ENCODE measurements around the gene IQCM. TPM values are rescaled to one million over a fixed set of nuclear protein-coding genes. Genes with fewer than 3 reads are reported as not detected.

The IQCM gene
- total and polyA plus RNA-seq, 10 of the 15 experiments (the other 5 are each of a cell fraction or from before 2014, with no cell fraction given): not detected

- TF ChIP-seq NR2F1 (conservative IDR thresholded peaks at IDR 0.05) (no peak), BHLHE40 (IDR thresholded peaks at IDR 0.05; ENCODE audit: borderline replicate concordance in 1 of 2, low read depth in 2 of 2, low read length in 1 of 2) (peak; percentile 65 to 71; a peak in 2 of 4 replicates), CTCF (IDR thresholded peaks at IDR 0.05 in 2 of 3, conservative IDR thresholded peaks at IDR 0.05 in 1 of 3; ENCODE audit: control insufficient read depth in 2 of 3, extremely low read depth in 1 of 3, insufficient read depth in 1 of 3, low read depth in 3 of 3, low read length in 3 of 3) (no peak), ZBTB33 (IDR thresholded peaks at IDR 0.05) (no peak), SMAD1 (IDR thresholded peaks at IDR 0.05; ENCODE audit: low read depth, partially characterized antibody) (peak; percentile 40), ESRRA (IDR thresholded peaks at IDR 0.05; ENCODE audit: low read length) (no peak), NR2C1 (IDR thresholded peaks at IDR 0.05) (no peak), IKZF1 (conservative IDR thresholded peaks at IDR 0.05) (no peak), JUND (IDR thresholded peaks at IDR 0.05; ENCODE audit: low read depth, low read length) (no peak), ZBTB40 (IDR thresholded peaks at IDR 0.05; ENCODE audit: borderline replicate concordance) (no peak), IRF5 (IDR thresholded peaks at IDR 0.05; ENCODE audit: borderline replicate concordance) (no peak), ZNF274 (IDR thresholded peaks at IDR 0.05; ENCODE audit: insufficient read depth, insufficient read length) (no peak), LARP7 (IDR thresholded peaks at IDR 0.05) (no peak), SUZ12 (IDR thresholded peaks at IDR 0.05; ENCODE audit: unreplicated experiment) (no peak), TCF12 (IDR thresholded peaks at IDR 0.05; ENCODE audit: low read depth, low read length) (no peak), BCL3 (IDR thresholded peaks at IDR 0.05; ENCODE audit: borderline replicate concordance, insufficient read depth, low read depth, low read length, poor library complexity, severe bottlenecking) (no peak), HDAC6 (IDR thresholded peaks at IDR 0.05; ENCODE audit: unreplicated experiment) (no peak), NRF1 (conservative IDR thresholded peaks at IDR 0.05; ENCODE audit: low read depth, low read length) (no peak), TARDBP (IDR thresholded peaks at IDR 0.05; ENCODE audit: borderline replicate concordance) (no peak), SRF (IDR thresholded peaks at IDR 0.05; ENCODE audit: low read depth in 2 of 2, low read length in 2 of 2) (no peak), ZNF217 (IDR thresholded peaks at IDR 0.05) (no peak; the same call in 1 of the 2 replicates)
Observed at GRCh38 chr4:149574971-149575370, 240.7 kb downstream of the IQCM start (continued).
